GM21390 (cell line): ENCODE data around the gene PECR.

Experiments
- ATAC-seq: cut with Tn5 transposase; IDR thresholded peaks from one replicate; pipeline ENCODE4 v1.9.1; 2021; ENCODE audit not compliant: unreplicated experiment

Gene PECR

DNA sequence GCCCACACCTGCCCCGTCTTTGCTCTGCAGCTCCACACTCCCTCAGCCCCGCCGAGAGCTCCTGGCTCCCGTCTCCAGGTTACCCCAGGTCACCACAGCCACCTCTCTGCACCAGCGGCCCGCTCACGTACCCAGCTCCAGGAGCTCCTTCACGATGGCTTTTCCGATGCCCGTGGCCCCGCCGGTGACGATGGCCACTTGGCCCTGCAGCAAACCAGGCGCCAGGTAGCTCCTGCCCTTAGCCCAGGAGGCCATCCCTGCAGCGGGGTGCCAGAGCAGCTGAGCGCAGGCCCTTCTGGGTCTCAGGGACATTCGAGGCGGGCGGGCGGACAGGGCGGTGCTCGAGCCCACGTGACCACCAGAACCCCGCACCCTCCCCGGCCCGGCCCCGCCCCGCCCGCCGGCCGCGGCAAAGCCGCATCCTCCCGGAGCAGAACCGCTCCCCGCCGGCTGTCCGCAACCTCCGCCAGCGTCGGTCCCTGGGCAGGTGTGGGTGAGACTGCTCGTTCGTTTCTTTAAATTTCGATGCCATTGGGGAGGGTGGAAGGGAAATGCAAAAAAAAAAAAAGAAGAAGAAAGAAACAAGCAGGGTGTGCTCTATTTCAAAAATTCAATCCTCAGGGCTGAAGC, at the start of gene PECR, which contains the start of gene TMEM169:
PECR (minus strand) TSS at position 323 of the 630 bp plus-strand sequence; CDS start at position 255, 68 bp downstream.
TMEM169 (plus strand) TSS at position 433 of the 630 bp plus-strand sequence. CDS start 14,045 bp downstream, outside the sequence.
- peak; percentile 95 for ATAC-seq

DNA sequence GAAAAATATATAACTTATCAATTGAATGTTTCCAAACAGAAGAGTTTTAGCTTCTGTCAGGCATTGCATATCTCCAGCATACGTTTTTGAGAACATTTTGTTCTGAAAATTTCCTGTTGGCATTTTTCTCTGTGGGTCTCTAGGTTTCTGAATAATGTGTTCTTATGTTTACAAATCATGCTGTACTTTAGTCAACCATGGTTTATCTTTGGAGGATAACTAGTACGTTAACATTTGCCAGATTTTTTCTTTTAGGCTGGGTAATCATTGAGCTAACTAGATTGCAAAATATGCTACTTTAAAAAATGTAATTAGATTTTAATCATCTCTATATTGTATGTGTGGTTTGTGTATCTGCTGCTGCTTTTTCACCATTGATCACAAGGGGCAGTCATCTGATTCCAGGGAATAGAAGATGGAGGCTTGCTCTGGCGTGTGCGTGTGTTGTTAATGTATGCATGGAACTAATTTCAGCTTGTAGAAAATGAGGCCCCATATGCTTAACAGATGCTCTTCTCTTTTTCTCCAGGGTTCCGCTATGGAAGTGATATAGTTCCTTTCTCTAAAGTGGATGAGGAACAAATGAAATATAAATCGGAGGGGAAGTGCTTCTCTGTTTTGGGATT, 48.9 kb upstream of the PECR start:
- ATAC-seq, result no peak

DNA sequence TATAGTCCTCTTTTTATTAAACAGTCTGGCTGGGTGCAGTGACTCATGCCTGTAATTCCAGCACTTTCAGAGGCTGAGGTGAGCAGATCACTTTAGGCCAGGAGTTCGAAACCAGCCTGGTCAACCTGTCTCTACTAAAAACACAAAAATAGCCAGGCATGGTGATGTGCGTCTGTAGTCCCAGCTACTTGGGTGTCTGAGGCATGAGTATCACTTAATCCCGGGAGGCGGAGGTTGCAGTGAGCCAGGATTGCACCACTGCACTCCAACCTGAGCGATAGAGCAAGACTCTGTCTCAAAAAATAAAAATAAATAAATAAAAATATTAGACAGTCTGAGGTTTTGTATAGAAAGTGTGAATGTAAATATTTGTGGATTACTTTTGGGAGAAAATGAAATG, 45.3 kb upstream of the PECR start:
- ATAC-seq, result no peak

DNA sequence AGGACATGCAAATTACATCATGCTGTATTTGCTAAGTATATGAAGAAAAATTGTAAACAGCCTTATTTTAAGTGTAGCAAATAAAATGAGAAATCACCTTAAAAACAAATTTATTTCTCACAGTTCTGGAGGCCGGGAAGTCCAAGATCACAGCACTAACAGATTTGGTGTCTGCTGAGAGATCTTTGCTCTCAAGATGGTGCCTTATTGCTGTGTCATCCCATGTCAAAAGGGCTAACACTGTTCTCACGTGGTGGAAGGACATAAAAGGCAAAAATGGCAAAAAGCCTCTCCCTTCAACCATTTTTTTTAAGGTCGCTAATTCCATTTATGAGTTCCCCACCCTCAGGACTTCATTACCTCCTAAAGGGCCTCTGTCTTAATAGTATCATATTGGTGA, 39.6 kb upstream of the PECR start:
- no peak for ATAC-seq

DNA sequence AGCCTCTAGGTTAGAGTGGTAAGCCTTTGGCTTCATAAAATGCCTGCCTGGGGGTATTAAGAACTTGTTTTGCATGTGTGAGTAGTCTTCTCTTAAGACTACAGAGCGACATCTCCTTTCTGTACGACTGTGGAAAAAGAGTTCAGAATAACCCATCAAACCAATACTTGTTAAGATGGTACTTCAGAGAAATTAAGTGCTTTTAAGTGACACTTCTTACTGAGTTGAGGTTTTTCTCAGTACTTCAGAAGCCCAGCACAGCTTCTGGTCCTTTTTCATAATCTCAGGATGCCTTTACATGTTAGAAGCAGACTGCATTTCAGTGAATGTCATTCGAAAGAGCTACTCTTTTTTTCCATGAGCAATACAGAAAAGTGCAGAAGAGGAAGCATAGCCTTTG, 38.4 kb upstream of the PECR start:
- no peak for ATAC-seq

DNA sequence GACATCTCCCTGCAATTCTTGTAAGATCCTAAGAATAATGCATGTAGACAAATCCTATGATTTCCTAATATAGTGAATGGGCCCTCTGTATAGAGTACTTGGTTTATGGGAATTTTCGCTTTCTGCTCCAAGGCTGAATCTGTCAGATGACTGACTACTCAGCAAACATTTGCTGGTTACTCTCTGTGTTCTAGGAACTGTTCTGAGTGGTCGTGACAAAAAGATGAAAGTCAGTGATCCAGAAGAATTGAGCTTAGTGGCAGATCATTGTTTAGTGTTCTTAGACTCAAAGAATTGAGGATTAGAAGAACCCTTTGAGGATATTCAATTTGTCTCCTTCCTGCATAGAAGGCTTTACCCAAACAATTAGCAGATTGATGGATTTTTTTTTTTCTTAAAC, 37.5 kb upstream of the PECR start:
- ATAC-seq, result no peak

DNA sequence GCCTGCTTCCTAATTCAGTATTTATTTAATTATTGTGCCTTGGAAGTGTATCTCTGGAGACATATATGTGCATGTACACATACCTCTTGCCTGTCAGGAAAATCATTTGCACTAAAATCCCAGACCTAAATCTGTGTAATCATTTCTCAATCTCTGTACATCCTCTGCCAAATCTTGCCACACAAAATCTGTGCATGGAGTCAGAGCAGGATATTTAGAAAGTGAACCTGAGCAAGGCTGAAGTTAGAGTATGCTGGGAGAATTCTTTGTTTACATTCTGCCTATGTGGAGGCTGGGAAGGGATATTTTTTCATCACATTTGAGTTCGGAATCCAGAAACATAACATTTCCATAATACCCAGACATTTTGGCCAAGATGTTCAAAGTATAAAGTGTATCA, 36.9 kb upstream of the PECR start:
- ATAC-seq, result no peak

DNA sequence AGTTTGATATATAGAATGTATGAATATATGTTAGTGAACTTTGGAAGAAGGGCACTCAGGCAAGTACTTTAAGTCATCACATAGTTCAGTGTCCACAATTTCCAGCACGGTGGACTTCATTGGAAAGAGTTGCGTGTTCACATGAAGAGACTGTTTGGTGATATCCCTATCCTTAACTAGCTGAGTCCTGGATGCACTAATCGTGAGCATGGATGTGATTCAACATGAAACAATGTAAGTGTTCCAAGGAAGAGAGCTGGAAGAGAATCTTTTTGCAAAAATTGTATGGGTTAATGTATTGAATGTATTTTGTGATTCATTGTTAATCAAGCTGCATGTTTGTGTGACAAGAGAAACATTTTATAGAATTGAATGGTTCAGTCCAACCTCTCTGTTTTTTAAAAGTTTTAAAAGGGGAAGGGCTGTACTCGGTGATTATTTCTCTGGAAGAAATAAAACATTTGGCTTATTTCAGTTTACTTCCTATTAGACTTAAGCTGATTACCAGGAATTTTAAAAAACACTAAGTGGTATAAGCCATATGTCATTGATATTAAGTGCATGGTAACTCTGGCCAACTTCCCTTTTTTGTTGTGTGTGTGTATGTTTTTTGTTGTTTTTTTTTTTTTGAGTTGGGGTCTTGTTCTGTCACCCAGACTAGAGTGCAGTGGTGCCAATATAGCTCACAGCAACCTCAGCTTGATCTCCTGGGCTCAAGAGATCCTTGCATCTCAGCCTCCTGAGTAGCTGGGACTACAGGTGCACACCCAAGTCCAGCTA, 36.1 kb upstream of the PECR start:
- ATAC-seq, result no peak

DNA sequence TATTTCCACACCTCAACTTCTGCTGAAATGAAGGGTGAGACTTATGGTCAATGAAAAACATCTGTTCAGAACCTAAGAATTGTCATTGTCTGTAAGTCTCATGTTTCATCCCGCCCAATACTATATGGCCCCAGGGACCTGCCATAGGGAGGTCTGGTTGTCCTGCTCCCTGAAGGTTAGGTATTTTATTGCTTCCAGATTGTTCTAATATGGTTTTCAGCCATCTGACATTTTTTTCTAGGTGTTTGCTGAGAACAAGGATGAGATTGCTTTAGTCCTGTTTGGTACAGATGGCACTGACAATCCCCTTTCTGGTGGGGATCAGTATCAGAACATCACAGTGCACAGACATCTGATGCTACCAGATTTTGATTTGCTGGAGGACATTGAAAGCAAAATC, 34.8 kb upstream of the PECR start:
- no peak for ATAC-seq

DNA sequence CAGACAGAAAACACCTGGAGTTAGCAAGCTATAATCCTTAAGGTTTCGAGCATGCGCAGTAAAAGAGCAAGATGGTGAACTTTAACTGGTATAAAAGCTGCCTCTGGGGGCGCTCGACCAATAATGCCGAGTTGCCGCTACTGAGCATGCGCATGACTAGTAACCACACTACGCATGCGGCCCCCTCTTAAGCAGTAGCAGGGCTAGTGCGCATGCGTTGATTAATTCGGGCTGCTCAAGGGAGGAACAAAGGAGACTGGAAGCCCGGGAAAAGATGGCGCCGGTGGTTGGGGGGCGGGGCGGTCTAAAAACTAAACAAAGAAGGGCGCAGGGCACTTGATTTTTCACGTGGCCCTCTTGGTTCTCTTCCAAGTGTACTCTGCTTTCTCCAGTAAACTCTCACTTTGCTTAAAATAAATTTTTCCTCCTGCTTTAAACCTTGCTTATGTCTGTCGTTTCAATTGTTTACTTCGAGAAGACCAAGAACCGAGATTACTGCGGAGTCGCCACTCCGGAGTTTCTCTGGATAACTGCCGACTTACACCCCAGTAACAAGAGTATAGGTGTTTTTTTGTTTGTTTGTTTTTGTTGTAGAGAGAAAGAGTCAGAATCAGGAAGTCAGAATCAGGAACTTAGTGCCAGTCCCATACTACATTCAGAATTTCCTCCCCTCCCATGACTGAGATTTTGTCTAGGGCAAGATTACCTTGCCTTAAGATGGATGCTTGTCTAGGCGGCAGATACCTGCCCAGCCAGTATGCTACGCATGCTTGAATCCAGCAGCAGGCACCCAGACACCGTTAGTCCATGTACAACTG, 33.3 kb upstream of the PECR start:
- peak; percentile 42 for ATAC-seq

DNA sequence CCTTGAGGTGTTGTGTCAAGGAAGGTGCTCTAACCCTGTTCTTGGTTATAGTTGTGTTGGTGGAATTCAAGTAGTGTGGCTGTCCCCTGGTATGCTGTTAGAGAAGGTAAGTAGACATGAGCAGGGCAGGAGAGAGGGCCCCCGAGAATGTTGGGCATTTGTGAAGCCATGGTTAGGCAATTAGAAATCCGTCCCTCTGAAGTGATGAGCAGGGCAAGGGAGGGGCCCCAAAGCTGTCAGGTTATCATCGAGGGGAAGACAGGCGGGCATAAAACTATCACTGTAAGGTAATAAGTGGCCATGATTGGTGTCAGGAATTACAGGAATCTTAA, 32.7 kb upstream of the PECR start:
- peak; percentile 0 for ATAC-seq

DNA sequence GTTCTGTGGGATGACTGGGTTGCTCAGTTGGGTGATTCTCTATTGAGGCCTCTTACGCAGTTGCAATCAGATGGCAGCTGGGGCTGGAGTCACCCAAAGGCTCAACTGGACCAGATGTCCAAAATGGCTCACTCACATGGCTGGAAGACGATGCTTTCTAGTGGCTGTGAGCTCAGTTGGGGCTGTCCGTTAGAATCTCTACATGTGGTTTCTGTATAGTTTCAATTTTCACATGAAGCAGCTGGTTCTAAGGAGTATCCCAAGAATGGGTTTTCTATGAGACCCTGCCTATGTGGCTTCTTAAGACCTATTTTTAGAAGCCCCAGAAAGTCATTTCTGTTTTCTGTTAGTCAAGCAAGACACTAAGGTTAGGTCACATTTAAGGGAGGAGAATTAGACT, 32.0 kb upstream of the PECR start:
- peak; percentile 80 for ATAC-seq

DNA sequence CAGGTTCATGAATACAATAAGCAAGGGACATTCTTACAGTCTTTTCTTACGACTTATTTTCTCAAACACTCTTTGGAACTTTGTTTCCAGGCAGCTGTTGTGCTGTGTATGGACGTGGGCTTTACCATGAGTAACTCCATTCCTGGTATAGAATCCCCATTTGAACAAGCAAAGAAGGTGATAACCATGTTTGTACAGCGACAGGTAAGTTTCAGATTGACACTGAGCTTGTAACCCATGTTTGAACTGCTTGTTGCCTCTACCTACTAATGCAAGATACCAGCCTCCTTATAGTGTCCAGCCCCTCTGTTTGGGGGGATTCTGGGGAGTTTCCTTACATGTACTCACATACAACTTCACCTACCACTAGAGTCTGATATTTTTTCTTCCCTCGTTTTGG, 31.3 kb upstream of the PECR start:
- no peak for ATAC-seq

DNA sequence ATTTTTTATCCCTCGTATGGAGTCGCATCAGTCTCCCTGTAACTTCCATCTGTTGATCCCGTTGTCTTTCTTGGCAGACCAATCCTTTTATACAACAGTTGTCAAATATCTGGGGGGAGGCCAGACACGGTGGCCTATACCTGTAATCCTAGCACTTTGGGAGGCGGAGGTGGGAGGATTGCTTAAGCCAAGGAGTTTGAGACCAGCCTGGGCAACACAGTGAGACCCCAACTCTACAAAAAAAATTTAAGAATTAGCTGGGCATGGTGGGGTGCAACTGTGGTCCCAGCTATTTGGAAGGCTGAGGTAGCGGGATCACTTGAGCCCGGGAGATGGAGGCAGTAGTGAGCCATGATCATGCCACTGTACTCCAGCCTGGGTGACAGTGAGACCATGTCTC, 29.5 kb upstream of the PECR start:
- no peak for ATAC-seq

DNA sequence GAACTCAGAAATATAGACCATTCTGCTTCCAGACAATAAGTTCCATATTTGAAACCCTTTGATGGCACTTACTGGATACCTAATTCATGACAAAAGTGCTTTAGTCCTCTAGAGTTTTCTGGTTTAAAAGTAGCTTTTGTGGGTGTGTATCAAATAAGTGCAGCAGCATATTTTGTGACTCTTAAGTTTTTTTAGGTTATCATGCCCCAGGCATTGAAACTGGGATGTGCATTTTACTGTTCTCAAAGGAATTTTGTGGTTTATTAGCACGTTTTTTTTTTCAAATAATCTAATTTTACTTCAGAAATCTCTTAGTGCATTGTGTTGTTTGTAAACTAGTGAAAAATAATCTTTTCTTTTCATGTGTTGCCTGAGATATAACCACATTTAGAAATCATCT, 29.0 kb upstream of the PECR start:
- no peak for ATAC-seq

DNA sequence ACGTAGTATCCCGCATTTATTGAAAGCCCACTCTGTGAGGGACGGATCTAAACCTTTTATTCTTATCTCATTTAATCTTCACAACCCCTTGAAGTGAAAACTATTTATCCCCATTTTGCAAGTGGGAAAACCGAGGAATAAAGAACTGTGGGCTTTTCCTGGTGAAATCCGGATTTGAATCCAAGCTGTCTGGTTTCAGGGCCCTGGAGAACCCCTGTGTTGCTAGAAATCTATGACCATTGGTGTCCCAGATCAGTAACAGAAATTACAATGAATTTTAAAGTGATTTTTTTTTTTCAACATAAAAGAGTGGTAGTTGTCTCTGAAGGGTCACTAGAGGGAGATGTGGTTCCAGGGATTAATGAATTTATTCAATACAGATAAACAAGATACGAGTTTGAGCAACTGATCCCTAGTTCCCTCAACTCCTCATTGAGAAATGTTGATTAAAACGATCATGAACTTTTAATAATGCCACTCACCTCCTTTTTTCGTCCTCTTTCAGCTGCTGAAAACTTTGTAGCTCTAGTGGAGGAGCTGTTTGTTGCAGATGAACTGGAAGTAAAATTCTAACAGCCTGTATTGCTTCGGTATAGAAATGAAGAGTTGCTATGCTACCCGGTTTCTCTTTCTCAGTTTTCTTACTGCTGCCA, 28.5 kb upstream of the PECR start:
- ATAC-seq, result no peak

DNA sequence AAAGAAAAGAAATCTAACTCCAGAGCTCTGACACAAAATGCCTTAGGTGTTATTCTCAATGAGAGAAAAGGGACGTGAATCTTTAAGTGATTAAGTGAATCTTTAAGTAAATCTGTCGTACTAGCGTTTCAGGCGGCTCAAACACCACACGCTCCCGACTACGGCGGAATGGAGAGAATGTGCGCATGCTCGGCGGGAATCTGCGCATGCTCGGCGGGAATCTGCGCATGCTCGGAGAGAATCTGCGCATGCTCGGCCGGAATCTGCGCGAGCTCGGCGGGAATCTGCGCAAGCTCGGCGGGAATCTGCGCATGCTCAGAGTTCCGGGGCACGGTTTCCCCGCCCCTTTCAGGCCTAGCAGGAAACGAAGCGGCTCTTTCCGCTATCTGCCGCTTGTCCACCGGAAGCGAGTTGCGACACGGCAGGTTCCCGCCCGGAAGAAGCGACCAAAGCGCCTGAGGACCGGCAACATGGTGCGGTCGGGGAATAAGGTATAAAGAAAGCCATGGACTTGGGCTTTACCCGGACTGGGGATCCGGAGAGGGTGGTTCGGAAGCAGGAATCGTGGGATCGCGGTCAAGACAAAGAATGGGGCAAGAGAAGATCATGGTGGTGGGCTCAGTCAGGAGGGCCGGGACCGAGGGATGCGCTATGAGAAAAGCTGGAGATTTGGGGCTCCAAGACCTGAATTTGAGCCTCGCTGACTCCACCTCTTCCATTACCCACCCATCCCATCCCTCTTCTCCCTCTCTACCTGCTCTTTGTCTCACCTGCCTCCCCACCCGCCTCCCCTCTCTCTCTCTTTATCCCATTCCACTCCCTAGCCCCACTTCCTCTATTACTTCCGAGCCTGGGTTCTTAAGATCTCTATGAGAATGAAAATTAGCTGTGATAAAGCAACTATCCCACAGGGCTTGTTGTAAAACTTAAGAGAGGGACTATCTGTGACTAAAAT, 27.6 kb upstream of the PECR start, which contains the start of gene XRCC5:
XRCC5 (plus strand) TSS at position 382 of the 955 bp plus-strand sequence; CDS start at position 471, 89 bp downstream.
- ATAC-seq, result peak; percentile 45

DNA sequence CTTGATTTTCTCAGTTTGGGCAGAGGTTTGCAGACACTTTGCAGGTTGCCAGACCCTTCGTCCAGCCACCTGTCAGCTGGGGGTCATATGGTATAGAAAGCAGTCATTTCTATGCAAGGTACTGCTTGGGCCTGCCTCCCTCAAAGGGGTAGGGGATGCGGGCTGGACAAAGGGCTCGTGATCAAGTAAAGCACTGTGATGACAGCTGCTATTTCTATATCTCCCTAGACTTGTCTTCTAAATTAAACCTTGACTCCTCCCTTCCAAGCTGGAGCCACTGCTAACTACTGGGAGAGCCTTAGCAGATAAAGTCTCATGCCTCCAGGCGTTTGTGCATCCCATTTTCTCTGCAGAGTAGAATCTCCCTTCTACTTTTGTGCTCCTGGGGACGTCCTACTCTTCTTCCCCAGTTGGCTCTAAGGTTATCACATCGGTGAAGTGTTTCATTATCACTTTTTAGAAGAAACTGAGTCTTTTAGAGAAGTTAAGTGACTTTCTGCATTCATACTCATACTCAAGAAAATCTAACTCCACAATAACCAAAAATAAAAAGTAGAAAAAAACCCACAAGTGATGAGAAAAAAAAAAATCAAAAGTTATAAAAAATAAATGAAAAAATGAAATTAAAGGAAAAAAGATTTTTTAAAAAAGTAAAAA, 26.8 kb upstream of the PECR start:
- ATAC-seq, result no peak

DNA sequence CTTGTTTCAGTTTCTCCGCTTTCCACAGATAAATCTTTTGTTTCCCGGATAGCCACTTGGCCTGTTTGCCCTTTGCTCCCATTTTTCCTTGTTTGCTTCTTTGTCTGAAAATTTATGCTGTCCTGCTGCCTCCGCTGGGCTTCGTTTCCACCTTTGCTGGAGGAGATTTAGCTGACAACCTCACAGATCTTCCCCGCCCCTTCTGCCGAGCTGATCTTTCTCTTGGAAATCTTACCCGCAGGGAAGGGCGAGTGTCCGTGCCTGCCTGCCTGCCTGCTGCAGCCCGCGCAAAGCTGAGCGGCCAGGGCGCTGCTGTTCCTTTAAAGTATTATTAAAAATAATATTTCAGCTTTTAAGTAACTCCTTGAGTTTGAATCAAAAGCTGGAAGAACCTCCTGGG, 26.2 kb upstream of the PECR start:
- no peak for ATAC-seq
